ENCODE results near the gene TRAF1. TPM values are rescaled to one million over a fixed set of nuclear protein-coding genes. Genes with fewer than 3 reads are reported as not detected.

The TRAF1 gene
- total RNA-seq, 3 donors from 2014 or later, result 2.9 to 5.5 (median 3.8) TPM

- DNase-seq (no peak), ATAC-seq (no peak)
- Histone ChIP-seq H3K4me3 (no peak overlapping the region), H3K9me3 (no peaks in the 10 kb centered on the region), H3K4me1 (ENCODE audit: low read depth) (peaks cover 2% of the 10 kb centered on the region), H3K36me3 (ENCODE audit: low read depth) (no peaks in the 10 kb centered on the region)
- TF ChIP-seq CTCF (IDR thresholded peaks at IDR 0.05), result no peak
- intact Hi-C loops (cut with DNase I, micrococcal nuclease), result no loop called here
Observed at GRCh38 chr9:120901755-120902568, 24.6 kb downstream of the TRAF1 start.

- intact Hi-C loops (cut with DNase I, micrococcal nuclease), result no loop called here
- no peak for TF ChIP-seq CTCF (IDR thresholded peaks at IDR 0.05)
- Histone ChIP-seq H3K9me3 (no peaks in the 10 kb centered on the region), H3K4me1 (ENCODE audit: low read depth) (peaks cover 2% of the 10 kb centered on the region), H3K4me3 (no peak overlapping the region), H3K36me3 (ENCODE audit: low read depth) (no peaks in the 10 kb centered on the region)
- ATAC-seq (no peak), DNase-seq (no peak)
Observed at GRCh38 chr9:120900824-120901223, 25.8 kb downstream of the TRAF1 start.

GRCh38 chr9:120899490-120900068 lies 27.0 kb downstream of the TRAF1 start:
- no peak for TF ChIP-seq CTCF (IDR thresholded peaks at IDR 0.05)
- no peak for DNase-seq
- Histone ChIP-seq H3K9me3 (no peaks in the 10 kb centered on the region), H3K4me1 (ENCODE audit: low read depth) (peaks cover 2% of the 10 kb centered on the region), H3K4me3 (no peak overlapping the region), H3K36me3 (ENCODE audit: low read depth) (no peaks in the 10 kb centered on the region)
- ATAC-seq, result no peak
- intact Hi-C loops (cut with DNase I, micrococcal nuclease), result no loop called here

- TF ChIP-seq CTCF (IDR thresholded peaks at IDR 0.05), result no peak
- intact Hi-C loops (cut with DNase I, micrococcal nuclease), result no loop called here
- no peaks in the 10 kb centered on the region for H3K9me3 ChIP-seq
Observed at GRCh38 chr9:120898396-120898795, 28.2 kb downstream of the TRAF1 start.

DNA sequence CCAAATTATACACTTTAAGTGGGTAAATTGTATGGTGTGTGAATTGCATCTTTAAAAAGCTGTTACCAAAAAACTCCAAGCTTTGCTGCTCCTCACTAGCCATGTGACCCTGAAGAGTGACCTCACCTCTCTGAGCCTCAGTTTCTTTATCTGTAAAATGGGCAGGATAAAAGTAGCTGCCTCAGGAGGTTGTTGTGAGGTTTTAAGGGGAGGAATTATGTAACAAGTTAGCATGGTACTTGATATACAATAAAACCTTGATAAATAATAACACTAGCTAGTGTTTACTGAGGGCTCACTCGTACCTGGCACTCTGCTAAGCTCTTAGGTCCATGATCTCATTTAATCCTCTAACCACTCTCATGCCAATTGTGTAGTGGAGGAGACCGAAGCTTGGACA lies 30.6 kb downstream of the TRAF1 start:
- peaks cover 8% of the 10 kb centered on the region for H3K4me1 ChIP-seq (ENCODE audit: low read depth)

More at GRCh38 chr9:120898396-120898795, 28.2 kb downstream of the TRAF1 start:
- DNase-seq (no peak), ATAC-seq (no peak)
- Histone ChIP-seq H3K4me1 (ENCODE audit: low read depth) (peaks cover 3% of the 10 kb centered on the region), H3K36me3 (ENCODE audit: low read depth) (no peaks in the 10 kb centered on the region), H3K4me3 (no peak overlapping the region)

More for the DNA sequence above, 30.6 kb downstream of the TRAF1 start:
- no peaks in the 10 kb centered on the region for H3K36me3 ChIP-seq (ENCODE audit: low read depth)
- no peak for ATAC-seq
- intact Hi-C loops (cut with DNase I, micrococcal nuclease), result no loop called here
- H3K4me3 ChIP-seq, result no peak overlapping the region
- H3K9me3 ChIP-seq, result no peaks in the 10 kb centered on the region
- no peak for TF ChIP-seq CTCF (IDR thresholded peaks at IDR 0.05)
- no peak for DNase-seq

Data from mucosa of descending colon (tissue), 3 donors.